Epidermal melanocyte (primary cell): ENCODE measurements around the gene BRIP1.
"Not testable (repeated sequence)": the region's sequence is repeated elsewhere in the genome, so short reads cannot be mapped to it uniquely, and the experiment has no call there.

Experiments used
- DNase-seq: peaks from one replicate; pipeline ENCODE4 v3.0.0; 2011; ENCODE audit warnings: low spot score; ENCODE audit not compliant: insufficient read length

Gene BRIP1

GRCh38 chr17:61862975-61863800 lies at the start of gene BRIP1:
TSS of gene BRIP1 (minus strand) at chr17:61863528. CDS start at chr17:61861539, 1,989 bp downstream.
- DNase-seq = peak; percentile 86

- DNase-seq = no peak
Measured at GRCh38 chr17:61908292-61909037, 45.1 kb upstream of the BRIP1 start.

- no peak for DNase-seq
Measured at GRCh38 chr17:61907361-61907760, 44.0 kb upstream of the BRIP1 start.

- DNase-seq = no peak
Measured at GRCh38 chr17:61904094-61904710, 40.9 kb upstream of the BRIP1 start.

GRCh38 chr17:61903251-61903650 lies 39.9 kb upstream of the BRIP1 start:
- no peak for DNase-seq

GRCh38 chr17:61897548-61898180 lies 34.3 kb upstream of the BRIP1 start:
- no peak for DNase-seq

GRCh38 chr17:61895391-61895790 lies 32.1 kb upstream of the BRIP1 start:
- DNase-seq = no peak

- DNase-seq = not testable (repeated sequence)
Measured at GRCh38 chr17:61894310-61894709, 31.0 kb upstream of the BRIP1 start.

- not testable (repeated sequence) for DNase-seq
Measured at GRCh38 chr17:61887733-61888132, 24.4 kb upstream of the BRIP1 start.

- DNase-seq = not testable (repeated sequence)
Measured at GRCh38 chr17:61885865-61886264, 22.5 kb upstream of the BRIP1 start.

GRCh38 chr17:61884864-61885263 lies 21.5 kb upstream of the BRIP1 start:
- no peak for DNase-seq

- no peak for DNase-seq
Measured at GRCh38 chr17:61880589-61881102, 17.3 kb upstream of the BRIP1 start.

- no peak for DNase-seq
Measured at GRCh38 chr17:61878984-61879612, 15.8 kb upstream of the BRIP1 start.

GRCh38 chr17:61878520-61878919 lies 15.2 kb upstream of the BRIP1 start:
- DNase-seq = no peak

GRCh38 chr17:61877837-61878236 lies 14.5 kb upstream of the BRIP1 start:
- DNase-seq = no peak

- DNase-seq = no peak
Measured at GRCh38 chr17:61875804-61876203, 12.5 kb upstream of the BRIP1 start.

GRCh38 chr17:61875285-61875684 lies 12.0 kb upstream of the BRIP1 start:
- no peak for DNase-seq

- DNase-seq = no peak
Measured at GRCh38 chr17:61874075-61874474, 10.7 kb upstream of the BRIP1 start.

- DNase-seq = no peak
Measured at GRCh38 chr17:61872099-61872498, 8.8 kb upstream of the BRIP1 start.

- no peak for DNase-seq
Measured at GRCh38 chr17:61869138-61869537, 5.8 kb upstream of the BRIP1 start.

- DNase-seq = no peak
Measured at GRCh38 chr17:61868074-61868473, 4.7 kb upstream of the BRIP1 start.
